Measurements from ENCODE around the gene MRPS9. TPM values are rescaled to one million over a fixed set of nuclear protein-coding genes. Genes with fewer than 3 reads are reported as not detected.

The MRPS9 gene
- total RNA-seq, 1 experiment from 2014 or later, result 36.4 TPM

DNA sequence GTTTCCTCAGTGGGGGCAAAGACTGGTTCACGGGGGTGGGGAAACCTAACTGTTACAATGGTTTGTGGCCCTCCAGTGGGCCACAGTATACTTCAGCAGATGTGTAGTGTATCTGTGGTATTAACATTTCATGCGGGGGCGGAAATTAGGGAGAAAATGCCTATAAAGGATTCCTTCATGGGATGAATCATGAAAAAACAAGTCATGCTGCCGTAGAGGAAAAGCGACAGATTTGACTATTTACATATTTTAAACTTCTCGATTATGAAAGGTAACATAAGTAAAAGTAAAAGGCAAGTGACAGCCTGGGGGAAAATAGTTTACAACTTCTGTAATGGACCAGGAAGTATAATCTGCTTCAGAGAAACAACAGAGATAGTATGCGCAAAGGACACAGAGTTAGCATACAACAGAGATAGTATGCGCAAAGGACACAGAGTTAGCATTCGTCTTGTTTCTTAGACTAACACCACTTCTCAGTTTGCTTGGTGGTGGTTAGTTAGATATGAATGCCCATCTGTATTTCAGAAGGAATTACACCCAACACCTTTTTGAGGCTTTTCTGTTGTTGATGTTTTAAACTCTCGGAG is 41.1 kb downstream of the MRPS9 start:
- peak; percentile 30 for DNase-seq (ENCODE audit: low read depth)

DNA sequence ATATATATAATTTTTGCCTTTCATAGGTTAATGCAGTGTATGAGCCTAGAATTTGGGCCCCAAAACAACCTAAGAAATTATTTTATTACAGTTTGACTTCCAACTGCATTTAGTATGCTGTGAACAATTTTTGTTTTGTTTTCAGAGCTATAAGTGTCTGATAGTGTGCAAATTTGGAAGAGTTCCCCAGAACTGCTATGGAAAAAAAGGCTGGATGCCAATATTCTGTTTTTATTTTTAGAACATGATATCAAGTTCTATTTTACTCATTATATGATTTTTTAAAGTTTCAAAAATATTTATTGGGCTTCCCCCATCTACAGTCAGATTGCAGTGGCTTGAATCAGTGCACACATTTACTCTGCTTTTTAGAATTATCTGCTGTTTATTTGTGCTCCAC is 42.6 kb downstream of the MRPS9 start:
- no peak for DNase-seq (ENCODE audit: low read depth)

DNA sequence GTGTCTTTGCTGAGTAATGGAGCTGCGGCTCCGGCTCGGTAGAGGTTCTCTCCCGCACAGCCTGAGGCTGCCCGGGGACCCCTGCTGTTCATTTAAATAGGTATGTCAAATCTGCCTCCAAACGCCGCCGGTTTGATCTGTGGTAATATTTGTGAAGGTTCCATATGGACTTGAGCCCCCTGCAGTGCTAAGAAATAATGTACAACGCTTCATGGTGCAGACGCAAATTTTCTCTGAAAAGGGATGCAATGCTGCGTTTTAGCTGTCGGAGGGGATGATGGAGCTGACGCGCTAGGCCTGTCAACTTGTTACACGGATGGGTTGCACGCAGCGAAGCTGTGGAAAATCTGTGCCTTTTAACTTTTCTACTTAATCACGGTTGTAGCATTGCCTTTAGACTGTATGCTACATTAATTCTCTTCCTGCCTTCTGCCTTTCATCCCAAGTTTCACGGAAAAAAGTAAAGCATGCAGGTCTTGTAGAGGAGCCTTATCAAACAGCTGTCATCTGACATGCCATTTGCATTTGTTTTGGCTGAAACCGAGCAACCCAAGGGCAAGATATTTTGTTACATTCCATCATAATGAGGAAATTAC is 43.2 kb downstream of the MRPS9 start:
- no peak for DNase-seq (ENCODE audit: low read depth)

GRCh38 chr2:105082107-105082506 is 44.2 kb downstream of the MRPS9 start:
- DNase-seq (ENCODE audit: low read depth), result no peak

GRCh38 chr2:105085525-105085924 is 47.7 kb downstream of the MRPS9 start:
- no peak for DNase-seq (ENCODE audit: low read depth)

DNA sequence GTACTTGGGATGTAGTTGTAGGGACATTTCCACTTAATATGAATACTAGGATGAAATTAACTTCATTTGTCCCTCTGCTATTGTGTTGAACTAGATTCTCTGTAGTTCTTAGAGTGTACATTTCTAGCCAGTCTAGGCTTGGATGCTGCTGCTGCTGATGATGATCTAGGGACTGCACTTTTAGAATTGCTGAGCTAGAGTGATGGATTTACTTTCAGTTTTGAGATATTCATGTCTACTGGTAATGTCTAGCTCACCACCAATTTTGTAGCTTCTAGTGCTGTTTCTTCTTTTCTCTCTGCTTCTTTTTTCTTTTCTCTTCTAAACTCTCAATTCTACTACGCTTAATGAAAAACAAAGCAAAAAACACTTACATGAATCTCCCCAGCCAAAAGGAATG is 49.4 kb downstream of the MRPS9 start:
- no peak for DNase-seq (ENCODE audit: low read depth)

DNA sequence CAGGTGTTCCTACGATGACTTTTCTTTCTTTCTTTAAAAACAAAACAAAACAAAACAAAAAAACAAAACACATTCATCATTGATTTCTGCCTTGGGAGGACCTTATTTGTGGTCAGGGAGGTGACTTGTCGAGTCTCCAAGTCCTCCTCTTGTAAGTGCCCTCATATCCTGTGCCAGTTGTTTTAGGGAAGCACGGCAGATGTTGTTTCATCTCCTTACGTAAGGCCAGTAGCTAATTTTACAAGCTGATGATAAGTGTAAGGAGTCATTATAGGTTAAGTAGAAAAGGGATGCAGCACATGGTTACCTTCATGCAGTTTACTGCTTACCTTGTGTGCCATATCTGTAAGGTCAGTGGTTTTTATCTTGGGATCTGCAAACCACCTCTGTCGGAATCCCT is 52.2 kb downstream of the MRPS9 start:
- no peak for DNase-seq (ENCODE audit: low read depth)

DNA sequence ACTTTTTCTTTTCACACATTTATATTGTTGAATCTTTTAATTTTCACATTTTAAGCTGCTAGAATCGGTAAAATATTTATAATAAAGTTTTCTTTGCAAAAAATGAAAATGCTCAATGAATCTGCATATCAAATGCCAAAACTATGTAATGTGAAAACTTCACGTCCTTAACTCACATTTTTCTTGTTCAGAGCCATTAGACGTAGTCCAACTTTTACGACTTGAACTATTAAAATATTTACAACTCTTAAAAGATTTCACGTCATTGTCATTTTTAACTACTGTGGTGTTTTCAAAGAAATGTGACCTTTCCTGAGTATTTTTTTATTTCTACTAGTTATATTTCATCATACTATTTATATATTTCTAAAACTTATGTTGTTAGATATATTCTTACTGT is 54.9 kb downstream of the MRPS9 start:
- DNase-seq (ENCODE audit: low read depth), result no peak

- no peak for DNase-seq (ENCODE audit: low read depth)
These were observed 61.3 kb downstream of the MRPS9 start for GRCh38 chr2:105099153-105099552.

DNA sequence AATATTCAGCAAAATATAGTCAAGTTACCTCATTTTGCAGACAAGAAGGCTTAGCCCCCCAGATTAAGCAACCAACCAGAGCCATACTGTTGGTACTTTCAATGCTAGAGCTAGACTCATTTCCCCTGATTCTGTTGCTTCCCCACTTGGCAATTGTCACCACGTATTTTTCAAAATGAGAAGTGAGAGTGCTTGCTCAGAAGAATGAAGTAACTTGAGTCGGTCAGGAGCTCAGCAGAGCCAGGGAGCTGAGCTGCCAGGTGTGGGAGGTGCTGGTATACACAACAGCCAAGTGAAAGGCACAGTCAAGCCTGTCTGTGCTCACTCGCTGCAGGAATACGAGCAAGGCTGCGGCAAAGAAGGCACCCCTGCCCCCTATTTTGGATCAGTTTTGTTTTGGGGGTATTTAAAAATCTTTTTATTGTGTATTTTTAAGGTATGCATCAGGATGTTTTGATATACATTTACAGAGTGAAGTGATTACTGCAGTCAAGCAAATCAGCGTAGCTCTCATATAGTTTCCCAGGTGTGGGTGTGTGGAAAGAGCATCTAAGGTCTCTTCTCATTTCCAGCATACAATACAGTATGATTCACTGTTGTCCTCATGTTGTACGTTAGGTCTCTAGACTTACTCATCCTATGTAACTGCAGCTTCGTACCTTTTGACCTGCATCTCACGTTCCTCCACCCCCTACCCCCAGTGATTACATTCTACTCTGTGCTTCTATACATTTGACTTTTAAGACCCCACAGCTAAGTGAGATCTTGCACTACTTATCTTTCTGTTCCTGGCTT is 62.4 kb downstream of the MRPS9 start:
- DNase-seq (ENCODE audit: low read depth), result no peak

DNA sequence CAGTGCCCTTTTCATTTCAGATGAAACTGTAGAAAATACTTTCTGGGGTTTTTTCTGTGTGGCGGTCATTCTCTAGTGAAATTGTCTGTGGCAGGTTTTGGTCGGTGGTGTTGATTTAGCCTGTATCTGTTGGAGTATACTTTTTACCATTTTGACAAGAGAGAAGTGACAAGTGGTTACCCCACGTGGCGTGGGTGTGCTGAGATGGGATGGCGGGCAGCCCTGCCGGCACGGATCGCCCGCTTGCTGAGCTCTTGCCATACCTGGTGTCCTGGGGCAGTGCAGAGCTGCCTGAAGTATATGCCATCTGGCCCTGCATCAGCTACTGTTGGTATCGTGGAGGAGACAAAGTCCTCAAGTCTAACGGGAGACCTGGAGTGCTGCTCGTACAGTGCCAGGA is 64.1 kb downstream of the MRPS9 start:
- no peak for DNase-seq (ENCODE audit: low read depth)

GRCh38 chr2:105102963-105103421 is 65.1 kb downstream of the MRPS9 start:
- DNase-seq (ENCODE audit: low read depth), result peak; percentile 69

GRCh38 chr2:105103481-105103880 is 65.6 kb downstream of the MRPS9 start:
- no peak for DNase-seq (ENCODE audit: low read depth)

DNA sequence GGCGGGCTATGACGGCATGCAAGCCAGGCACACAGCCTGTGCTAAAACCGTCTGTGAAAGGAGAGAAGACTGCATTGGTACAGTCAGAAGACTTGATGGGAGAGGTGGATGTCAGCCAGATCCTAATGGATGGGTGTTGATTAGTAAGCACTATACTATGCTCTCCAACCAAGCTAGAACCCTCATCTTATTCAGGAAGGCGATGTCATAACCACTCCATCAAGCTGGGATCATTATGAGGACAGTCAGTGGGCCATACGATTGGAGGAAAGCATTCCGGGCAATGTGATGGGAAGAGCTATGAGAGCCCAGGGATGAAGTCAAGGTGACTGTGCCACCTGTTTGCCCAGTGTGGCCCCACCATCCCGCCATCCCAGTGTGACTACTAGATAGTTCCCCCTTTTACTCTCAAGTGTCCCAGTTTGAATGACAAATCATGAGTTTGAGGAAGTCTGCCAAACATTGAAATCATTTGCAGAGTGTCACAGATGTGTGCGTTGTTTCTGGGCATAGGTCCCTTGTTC is 66.4 kb downstream of the MRPS9 start:
- DNase-seq (ENCODE audit: low read depth), result peak; percentile 85

DNA sequence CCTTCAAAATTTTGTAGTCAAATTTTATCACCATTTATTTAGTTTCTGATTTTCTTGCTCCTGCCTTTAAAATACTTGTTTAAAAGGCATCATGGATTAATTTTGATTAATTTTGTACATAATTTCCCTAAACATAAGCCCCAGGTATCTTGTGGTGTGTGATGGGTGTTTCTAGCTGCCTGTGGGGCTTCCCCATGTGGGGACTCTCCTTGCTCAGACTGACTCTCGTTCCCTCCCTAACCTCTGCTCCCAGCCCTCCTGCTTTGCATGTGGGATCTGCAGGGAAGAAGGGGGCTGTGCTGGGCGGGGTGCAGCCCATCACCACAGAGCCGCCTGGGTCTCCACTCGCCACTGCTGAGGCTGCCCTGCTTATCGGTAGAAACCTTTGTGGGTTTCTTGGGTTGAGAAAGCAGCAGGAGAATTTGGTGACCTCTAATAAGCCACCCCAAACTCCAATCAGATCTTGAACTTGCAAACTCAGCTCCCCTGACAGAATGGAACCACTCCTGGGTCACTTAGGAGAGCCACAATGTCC is 72.5 kb downstream of the MRPS9 start:
- DNase-seq (ENCODE audit: low read depth), result no peak

DNA sequence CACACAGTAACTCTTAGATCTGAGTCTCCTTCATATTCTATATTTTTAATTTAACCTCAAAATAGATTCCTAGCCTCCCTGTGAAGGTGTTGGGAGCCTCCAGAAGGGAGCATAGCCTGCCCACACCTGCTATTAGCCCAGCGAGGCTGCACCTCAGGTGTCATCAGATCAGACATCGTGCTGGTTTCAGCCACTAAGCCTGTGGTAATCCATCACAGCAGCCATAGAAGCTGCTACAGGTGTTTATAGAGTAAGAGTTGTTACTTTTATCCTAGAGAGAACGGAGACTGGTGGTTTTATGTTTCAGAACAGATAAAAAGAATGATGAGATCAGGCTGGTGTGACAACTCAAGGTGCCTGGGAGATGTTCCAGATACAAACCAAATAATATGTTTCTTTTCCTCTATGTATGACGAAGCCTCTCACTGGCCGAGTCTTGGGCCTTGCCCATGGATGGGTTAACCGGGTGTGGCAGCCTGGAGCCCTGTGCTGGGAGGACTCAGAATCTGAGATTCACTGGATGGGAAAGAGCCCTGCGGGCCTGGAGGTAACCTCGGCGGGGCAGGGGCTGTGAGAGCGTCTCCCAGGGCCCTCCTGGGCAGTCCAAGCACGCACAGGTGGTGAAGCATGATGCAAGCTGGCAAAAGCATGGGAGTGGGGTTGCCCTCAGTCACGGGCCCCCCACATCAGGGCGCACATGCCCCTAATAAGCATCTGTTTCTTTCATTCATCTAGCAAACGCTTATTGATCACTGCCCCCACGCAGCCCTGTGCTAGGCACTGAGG is 73.7 kb downstream of the MRPS9 start:
- DNase-seq (ENCODE audit: low read depth), result no peak

DNA sequence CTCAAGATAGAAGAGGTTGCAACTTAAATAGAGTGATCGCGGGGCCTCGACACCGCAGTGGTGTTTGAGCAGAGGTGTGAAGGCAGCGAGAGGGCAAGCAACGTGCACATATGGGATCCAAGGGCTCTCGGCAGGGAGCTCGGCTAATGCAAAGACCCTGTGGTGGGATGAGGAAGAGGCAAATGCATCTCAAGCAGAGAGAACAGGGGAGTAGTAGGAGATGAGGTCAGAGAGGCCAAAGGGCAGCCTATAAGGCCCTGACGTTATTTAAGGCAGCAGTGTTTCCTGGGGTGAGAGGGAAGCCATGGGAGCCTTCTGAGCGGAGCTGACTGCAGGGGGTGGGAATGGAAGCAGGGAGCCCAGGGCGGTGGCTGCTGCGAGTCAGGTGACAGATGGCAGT is 74.5 kb downstream of the MRPS9 start:
- no peak for DNase-seq (ENCODE audit: low read depth)

DNA sequence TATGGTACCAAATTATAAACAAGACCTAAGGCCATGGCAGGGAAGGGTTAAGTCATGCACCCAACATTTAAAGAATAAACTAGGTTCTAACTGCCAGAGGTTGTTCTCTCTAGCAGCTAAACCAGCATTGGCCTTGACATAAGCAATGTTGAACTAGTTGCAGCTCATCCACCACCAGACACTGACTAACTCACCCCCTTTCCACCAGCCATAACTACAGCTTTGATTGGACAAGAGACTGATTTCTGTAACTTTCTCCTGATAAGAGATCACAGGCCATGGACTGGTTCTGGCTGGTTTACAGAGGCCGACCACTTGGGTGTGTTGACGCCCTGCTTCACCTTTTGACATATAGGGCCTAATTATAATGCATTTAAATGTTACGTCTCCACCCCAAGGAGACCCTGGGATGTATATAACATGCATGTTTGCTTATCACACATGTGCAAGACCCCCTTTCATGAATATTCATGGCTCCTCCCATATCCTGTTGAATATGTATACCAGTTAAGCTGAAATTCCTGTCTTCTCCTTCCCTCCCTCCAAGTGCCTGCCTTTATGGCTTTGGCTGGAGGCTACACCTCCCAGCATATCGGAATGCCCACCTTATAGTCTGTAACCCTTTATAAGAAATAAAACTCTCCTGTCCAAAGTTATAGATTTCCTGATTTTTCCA is 75.9 kb downstream of the MRPS9 start:
- no peak for DNase-seq (ENCODE audit: low read depth)

GRCh38 chr2:105114551-105114950 is 76.7 kb downstream of the MRPS9 start:
- peak; percentile 68 for DNase-seq (ENCODE audit: low read depth)

DNA sequence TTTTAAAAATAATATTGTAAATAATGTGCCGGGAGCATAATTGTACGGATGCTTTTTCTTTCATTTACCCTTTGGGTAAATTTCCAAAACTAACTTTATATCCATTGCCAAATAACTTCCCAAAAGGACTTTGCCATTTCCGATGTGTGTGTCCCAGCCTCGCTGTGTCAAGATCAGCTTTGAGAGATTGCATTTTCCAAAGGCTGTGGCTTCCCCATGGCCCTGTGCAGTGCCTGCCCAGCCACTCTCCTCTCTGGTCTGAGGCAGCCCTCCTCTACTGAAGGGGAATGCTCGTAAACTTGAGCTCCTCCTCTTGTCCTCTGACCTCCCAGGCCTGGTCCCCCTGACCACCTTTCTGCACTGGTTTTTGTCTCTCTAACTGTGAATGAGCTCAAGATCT is 78.5 kb downstream of the MRPS9 start:
- no peak for DNase-seq (ENCODE audit: low read depth)

DNA sequence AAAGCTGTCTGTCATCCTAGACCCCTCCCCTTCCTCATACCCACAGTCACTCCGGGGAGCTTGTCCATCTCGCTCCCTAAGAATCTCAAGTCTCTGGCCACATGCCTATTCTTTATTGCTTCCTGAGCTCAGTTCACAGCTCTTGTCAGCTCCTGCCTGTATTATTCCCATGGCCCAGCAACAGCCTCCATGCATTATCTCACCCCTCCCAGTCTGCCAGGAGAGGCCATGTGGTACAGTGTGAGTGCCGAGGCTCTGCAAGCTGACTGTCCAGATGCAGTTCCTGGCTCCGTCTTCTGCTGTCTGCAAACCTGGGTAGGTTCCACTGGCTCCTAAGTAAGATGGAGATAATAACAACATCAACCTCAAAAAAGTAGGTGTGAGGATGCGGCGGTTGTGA is 79.7 kb downstream of the MRPS9 start:
- DNase-seq (ENCODE audit: low read depth), result no peak

Measured in RPMI7951 (cell line).